HepG2 (cell line): Measurements from ENCODE around the gene ZNF831. TPM values are rescaled to one million over a fixed set of nuclear protein-coding genes. Genes with fewer than 3 reads are reported as not detected.

Experiments used
- ATAC-seq: fragments of 200-7000 bp; cut with Tn5 transposase; 3 replicates; pipeline ENCODE4 v1.9.1; 2020; ENCODE audit warnings: mild to moderate bottlenecking, moderate library complexity
- BruUV-seq: library from RNA; stranded (reverse); fragments of 400-500 nt; replicated peaks from 2 replicates; lab custom pipeline; 2021; lab: Mats Ljungman, UMichigan
- CTCF ChIA-PET: fragments of 300-600 bp; formaldehyde crosslinking; extraction: SDS; loops from one replicate; lab custom pipeline; 2021; ENCODE audit warnings: low total read pairs, inconsistent platforms, low intra/inter-chr PET ratio; lab: Yijun Ruan, JAX
- POLR2A ChIA-PET: fragments of 350-600 bp; sonication (Branson Sonifier 250); formaldehyde crosslinking; loops from one replicate; lab custom pipeline; 2020; ENCODE audit warnings: antibody characterized with exemption, inconsistent platforms; lab: Yijun Ruan, JAX
- DNase-seq: peaks from one replicate; pipeline ENCODE4 v3.0.0-alpha.2; 2015; ENCODE audit warnings: low spot score
- FAIRE-seq: peaks from 3 replicates; lab custom pipeline; 2011; peaks lifted over from hg19 to GRCh38; lab: Jason Lieb, UNC
- H2AFZ ChIP-seq: one replicate; pipeline ENCODE4 v1.6.1; 2011; ENCODE audit warnings: low read length, inconsistent platforms
- H3K27ac ChIP-seq: fragments of 300-600 bp; 3 replicates; pipeline ENCODE4 v1.8.0; 2011; ENCODE audit warnings: mixed run types, mild to moderate bottlenecking, mixed read lengths, low read length, inconsistent platforms; ENCODE audit not compliant: insufficient read depth; ENCODE audit errors: extremely low read length
- H3K27me3 ChIP-seq, 2 experiments: fragments of 200-600 bp in 1 of 2; 2 replicates in 1 of 2; 3 replicates in 1 of 2; pipeline versions ENCODE4 v1.6.0 to v1.8.0; 2011; ENCODE audit warnings: low read length in 2 of 2, mild to moderate bottlenecking in 2 of 2, moderate library complexity in 2 of 2, inconsistent platforms in 1 of 2; ENCODE audit not compliant: insufficient read depth in 2 of 2, control insufficient read depth in 1 of 2
- H3K36me3 ChIP-seq, 2 experiments: fragments of 200-600 bp in 1 of 2; replicated peaks in 1 of 2; 2 replicates in 1 of 2; 3 replicates in 1 of 2; pipeline versions ENCODE4 v1.5.1 to v1.8.0; 2011; ENCODE audit warnings: low read length in 2 of 2, inconsistent platforms in 1 of 2; ENCODE audit not compliant: insufficient read depth in 2 of 2, control insufficient read depth in 1 of 2
- H3K4me1 ChIP-seq: 2 replicates; pipeline ENCODE4 v1.5.1; 2012; ENCODE audit warnings: low read length, inconsistent platforms; ENCODE audit not compliant: insufficient read depth
- H3K4me2 ChIP-seq: 2 replicates; pipeline ENCODE4 v1.6.0; 2011; ENCODE audit warnings: low read depth, low read length, inconsistent platforms
- H3K4me3 ChIP-seq, 3 experiments: fragments of 200-600 bp in 1 of 3; sonication (generic), shearing (Covaris generic) in 1 of 3; replicated peaks in 1 of 3; 2 replicates each; pipeline ENCODE4 v1.5.1; 2011 to 2016; ENCODE audit warnings: low read length in 3 of 3, inconsistent platforms in 2 of 3, low read depth in 2 of 3, mild to moderate bottlenecking in 2 of 3, control low read depth in 1 of 3, mixed read lengths in 1 of 3; ENCODE audit not compliant: insufficient read depth in 1 of 3
- H3K79me2 ChIP-seq: one replicate; pipeline ENCODE4 v1.6.1; 2011; ENCODE audit warnings: low read length, inconsistent platforms; ENCODE audit not compliant: insufficient read depth
- H3K9ac ChIP-seq: 2 replicates; pipeline ENCODE4 v1.6.0; 2011; ENCODE audit warnings: mild to moderate bottlenecking, low read depth, low read length, inconsistent platforms; ENCODE audit not compliant: insufficient read depth
- H3K9me3 ChIP-seq: 2 replicates; pipeline ENCODE4 v1.5.1; 2012; ENCODE audit warnings: mild to moderate bottlenecking, low read length
- H4K20me1 ChIP-seq: 2 replicates; pipeline ENCODE4 v1.6.0; 2011; ENCODE audit warnings: inconsistent platforms, mild to moderate bottlenecking, low read length, moderate library complexity; ENCODE audit not compliant: insufficient read depth
- ADNP ChIP-seq: sonication (generic); formaldehyde crosslinking; IDR thresholded peaks from 2 replicates; pipeline ENCODE4 v1.4.0; 2020; ENCODE audit warnings: missing genetic modification reagents
- ATF7 ChIP-seq, 2 experiments: fragments of 450-650 bp in 1 of 2; sonication (generic) in 1 of 2; formaldehyde crosslinking in 1 of 2; IDR thresholded peaks; 2 replicates each; pipeline versions ENCODE4 v1.4.0 to v1.6.1; 2016 to 2020; ENCODE audit warnings: antibody characterized with exemption in 1 of 2, mild to moderate bottlenecking in 1 of 2, missing genetic modification reagents in 1 of 2
- CREB1 ChIP-seq, 2 experiments: fragments of 450-650 bp in 1 of 2; IDR thresholded peaks; 2 replicates each; pipeline ENCODE4 v1.6.1; 2016 to 2017; ENCODE audit warnings: control low read depth in 1 of 2, mild to moderate bottlenecking in 1 of 2, missing compliant biosample characterization in 1 of 2, missing genetic modification characterization in 1 of 2
- EEA1 ChIP-seq: sonication (generic); formaldehyde crosslinking; IDR thresholded peaks from 2 replicates; pipeline ENCODE4 v1.5.1; 2020; ENCODE audit warnings: mild to moderate bottlenecking, missing genetic modification reagents, borderline replicate concordance
- IRX3 ChIP-seq: sonication (generic); formaldehyde crosslinking; IDR thresholded peaks from 2 replicates; pipeline ENCODE4 v1.8.1; 2023; ENCODE audit warnings: mild to moderate bottlenecking, low read depth, missing genetic modification reagents, borderline replicate concordance
- JUNB ChIP-seq: sonication (generic); formaldehyde crosslinking; IDR thresholded peaks from 2 replicates; pipeline ENCODE4 v1.8.0; 2022; ENCODE audit warnings: missing genetic modification reagents, mild to moderate bottlenecking, borderline replicate concordance
- KAT7 ChIP-seq: IDR thresholded peaks from 2 replicates; pipeline ENCODE4 v1.6.1; 2018; ENCODE audit warnings: borderline replicate concordance, missing compliant biosample characterization
- PHF20 ChIP-seq: sonication (generic); formaldehyde crosslinking; IDR thresholded peaks from 2 replicates; pipeline ENCODE4 v1.5.0; 2020; ENCODE audit warnings: mild to moderate bottlenecking, missing genetic modification reagents
- SNAPC2 ChIP-seq: sonication (generic); formaldehyde crosslinking; IDR thresholded peaks from 2 replicates; pipeline ENCODE4 v1.8.1; 2022; ENCODE audit warnings: mild to moderate bottlenecking, missing genetic modification reagents
- ZEB1 ChIP-seq: IDR thresholded peaks from 2 replicates; pipeline ENCODE4 v1.6.1; 2012; ENCODE audit warnings: mild to moderate bottlenecking, low read depth, inconsistent platforms; ENCODE audit not compliant: insufficient replicate concordance
- ZIK1 ChIP-seq: sonication (generic); formaldehyde crosslinking; IDR thresholded peaks from 2 replicates; pipeline ENCODE4 v1.5.0; 2020; ENCODE audit warnings: mild to moderate bottlenecking, low read depth, missing genetic modification reagents, borderline replicate concordance
- ZNF180 ChIP-seq: sonication (generic); formaldehyde crosslinking; IDR thresholded peaks from 2 replicates; pipeline ENCODE4 v1.4.0; 2020; ENCODE audit warnings: low read depth, missing genetic modification reagents, borderline replicate concordance
- ZNF282 ChIP-seq: fragments of 450-650 bp; IDR thresholded peaks from 2 replicates; pipeline ENCODE4 v1.6.1; 2018; ENCODE audit not compliant: partially characterized antibody
- ZNF512 ChIP-seq: sonication (generic); formaldehyde crosslinking; IDR thresholded peaks from 2 replicates; pipeline ENCODE4 v1.4.0; 2020; ENCODE audit warnings: mild to moderate bottlenecking, missing genetic modification reagents
- WGBS: methylation state at CpG from one replicate; pipeline ENCODE4 v1.1.6; 2017; ENCODE audit warnings: low lambda C conversion rate; 5-methylcytosine and 5-hydroxymethylcytosine counted together
- in situ Hi-C: cut with HindIII; loops from 2 replicates; pipeline ENCODE4 v1.10.0; 2017; ENCODE audit warnings: low pct_unique_long_range_greater_than_20kb; ENCODE audit not compliant: extremely low pct_ligation_motif_present
- intact Hi-C: fragments of 100-400 bp; cut with micrococcal nuclease; formaldehyde crosslinking; loops from one replicate; pipeline ENCODE4 v1.10.0; 2022; ENCODE audit not compliant: unreplicated experiment
- polyA plus RNA-seq, 8 experiments: library from polyadenylated mRNA; depleted of rRNA in 3 of 8; stranded (reverse) in 7 of 8; unstranded in 1 of 8; fragments of >200 nt; fragmentation: Illumina TruSeq in 4 of 8; extraction: Trizol in 4 of 8; gene quantifications; 2 replicates each; pipeline versions ENCODE4 v1.2.1 to v1.2.3, GENCODE V29; 2011 to 2016; ENCODE audit warnings: low read depth in 4 of 8, missing spikeins in 1 of 8, mixed read lengths in 1 of 8; ENCODE audit not compliant: insufficient read depth in 1 of 8
- total RNA-seq, 5 experiments: library from RNA; depleted of rRNA; stranded (reverse); fragments of >200 nt; fragmentation: Illumina TruSeq; extraction: Trizol; gene quantifications; 2 replicates each; pipeline ENCODE4 v1.2.3, GENCODE V29; 2016; ENCODE audit warnings: low read depth in 1 of 5

The ZNF831 gene
- total and polyA plus RNA-seq, 2 of the 13 experiments (the other 11 are each of a cell fraction or from before 2014, with no cell fraction given), result not detected

GRCh38 chr20:59214606-59215547 lies 51.3 kb downstream of the ZNF831 start:
- intact Hi-C loops (no loop called here), in situ Hi-C loops (no loop called here)
- H3K4me2 ChIP-seq, result no peak overlapping the region
- H4K20me1 ChIP-seq, result no peaks in the 10 kb centered on the region
- no peaks in the 10 kb centered on the region for H3K4me1 ChIP-seq
- H3K36me3 ChIP-seq, result no peaks in the 10 kb centered on the region
- peak; percentile 79 for TF ChIP-seq CREB1 (IDR thresholded peaks at IDR 0.05)
- TF ChIP-seq CREB1 (CRISPR knock-in tag; IDR thresholded peaks at IDR 0.05), result no peak
- no peak for TF ChIP-seq ZNF180 (CRISPR knock-in tag)
- TF ChIP-seq SNAPC2 (CRISPR knock-in tag), result no peak
- TF ChIP-seq PHF20, result no peak
- 7% methylated on average over 11 of the region's 11 CpGs for WGBS
- POLR2A ChIA-PET, result no interaction called here
- H3K4me3 ChIP-seq, result no peak overlapping the region
- H3K27ac ChIP-seq, result no peak overlapping the region
- DNase-seq (no peak), ATAC-seq (no peak), FAIRE-seq (no peak)
- H2AFZ ChIP-seq, result no peak overlapping the region
- no peak overlapping the region for H3K9ac ChIP-seq
- no TSS peak for BruUV-seq
- no peaks in the 10 kb centered on the region for H3K9me3 ChIP-seq
- CTCF ChIA-PET, result no interaction called here
- H3K27me3 ChIP-seq, result peaks cover 4 to 34% of the 10 kb centered on the region in 2 experiments; a peak in 3 of 5 replicates
- no peaks in the 10 kb centered on the region for H3K79me2 ChIP-seq

GRCh38 chr20:59217173-59217572 lies 53.6 kb downstream of the ZNF831 start:
- no peak overlapping the region for H3K27ac ChIP-seq
- no peak for ATAC-seq
- H3K27me3 ChIP-seq, result peaks cover 1 to 48% of the 10 kb centered on the region in 2 experiments; a peak in 3 of 5 replicates
- ChIA-PET POLR2A (no interaction called here), CTCF (no interaction called here)
- H3K79me2 ChIP-seq, result no peaks in the 10 kb centered on the region
- no peak for FAIRE-seq
- H2AFZ ChIP-seq, result no peak overlapping the region
- H4K20me1 ChIP-seq, result no peaks in the 10 kb centered on the region
- H3K4me2 ChIP-seq, result no peak overlapping the region
- no peak overlapping the region for H3K4me3 ChIP-seq
- in situ Hi-C loops, result no loop called here
- no peaks in the 10 kb centered on the region for H3K9me3 ChIP-seq
- WGBS, result 5% methylated on average over 1 of the region's 1 CpG
- no TSS peak for BruUV-seq
- no peak for DNase-seq
- intact Hi-C loops, result no loop called here
- H3K9ac ChIP-seq, result no peak overlapping the region
- H3K36me3 ChIP-seq, result no peaks in the 10 kb centered on the region
- H3K4me1 ChIP-seq, result no peaks in the 10 kb centered on the region
- TF ChIP-seq ATF7 (IDR thresholded peaks at IDR 0.05) (no peak), ATF7 (CRISPR knock-in tag; IDR thresholded peaks at IDR 0.05) (no peak), JUNB (CRISPR knock-in tag) (no peak), ZEB1 (no peak), ADNP (CRISPR knock-in tag) (no peak), ZNF512 (CRISPR knock-in tag) (no peak), KAT7 (no peak), ZNF282 (no peak), EEA1 (no peak), IRX3 (CRISPR knock-in tag) (no peak), ZIK1 (CRISPR knock-in tag) (no peak)
